Measurements from ENCODE around the gene LTBP3.

LTBP3 gene

DNA sequence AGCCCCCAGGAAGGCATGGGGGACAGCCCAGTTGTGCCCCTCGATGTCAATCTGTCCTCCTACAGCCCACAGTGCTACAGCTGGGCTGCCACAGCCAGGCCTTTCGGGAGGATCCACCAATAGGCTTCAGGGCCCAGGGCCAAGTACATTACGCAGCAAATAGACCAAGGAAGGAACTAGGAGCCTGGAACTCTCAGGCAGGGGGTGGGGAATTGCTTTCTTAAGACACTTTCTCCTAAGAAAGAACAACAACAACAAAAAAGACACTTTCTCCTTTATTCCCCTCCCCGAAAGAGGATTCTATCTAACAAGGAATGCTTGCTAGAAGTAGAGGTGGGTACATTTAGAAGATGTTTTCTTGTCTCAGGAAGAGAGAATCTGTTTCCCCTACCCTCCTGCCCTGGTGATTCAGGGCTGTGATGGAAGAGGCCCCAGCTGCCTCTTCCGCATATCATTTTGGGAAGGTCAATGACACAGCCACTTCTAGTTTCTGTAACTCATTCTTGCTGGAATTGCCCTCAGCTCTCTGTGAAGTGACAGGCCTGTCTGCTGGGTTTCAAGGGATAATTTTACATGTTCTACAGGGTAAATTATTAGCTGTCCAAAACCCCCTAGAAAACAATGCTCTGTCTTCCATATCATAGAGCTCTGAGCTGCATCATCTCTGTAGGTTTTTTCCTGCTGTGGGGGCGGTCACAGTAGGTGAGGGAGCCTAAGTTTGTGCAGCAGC, 65.4 kb downstream of the LTBP3 start:
- DNase-seq: peak; percentile 83

DNA sequence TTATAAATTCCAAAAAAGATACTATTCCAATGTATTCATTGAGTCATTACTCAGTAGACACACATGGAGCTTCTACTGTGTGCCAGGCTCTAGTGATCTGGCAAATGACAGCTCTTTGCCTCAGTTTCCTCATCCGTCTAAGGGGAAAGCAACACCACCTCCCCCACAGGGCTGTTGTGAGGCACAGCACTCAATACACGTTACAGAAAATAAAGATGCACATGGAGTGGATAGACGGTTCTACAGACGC, 65.8 kb downstream of the LTBP3 start:
- DNase-seq: no peak

DNA sequence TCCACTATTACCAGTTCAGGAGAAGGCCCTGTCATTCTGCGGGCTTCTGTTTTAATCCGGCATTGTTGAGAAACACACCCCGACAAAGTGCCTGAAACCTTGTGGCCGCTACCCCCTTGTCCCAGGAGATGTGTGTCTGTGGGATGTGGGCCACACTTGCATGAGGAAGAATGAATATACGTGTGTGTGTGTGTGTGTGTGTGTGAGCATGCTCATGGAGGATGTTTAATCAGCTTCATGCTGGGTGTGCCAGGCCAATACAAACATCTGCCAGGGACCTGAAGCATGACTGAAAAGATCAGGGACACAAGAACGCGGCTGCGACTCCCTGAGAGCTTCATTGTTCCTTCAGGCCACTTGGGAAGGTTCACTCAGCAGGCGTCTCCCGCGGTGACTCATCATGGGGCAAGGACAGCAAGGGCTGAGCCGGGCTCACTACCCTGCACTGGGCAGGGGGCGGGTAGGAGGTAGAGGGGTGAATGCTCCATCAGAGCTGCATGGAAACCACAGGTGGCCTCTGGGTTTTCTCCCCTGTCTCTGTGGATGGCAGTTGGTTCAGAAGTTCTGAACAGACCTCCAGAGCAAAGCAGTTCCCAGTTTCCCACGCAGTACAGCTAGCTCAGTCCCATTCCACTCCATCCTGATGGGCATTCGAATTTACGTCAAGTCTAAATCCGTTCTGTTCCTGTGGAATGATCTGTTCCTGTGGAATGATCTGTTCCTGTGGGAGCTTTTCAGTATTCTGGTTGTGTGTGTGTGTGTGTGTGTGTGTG, 66.4 kb downstream of the LTBP3 start:
- peak; percentile 95 for DNase-seq

DNA sequence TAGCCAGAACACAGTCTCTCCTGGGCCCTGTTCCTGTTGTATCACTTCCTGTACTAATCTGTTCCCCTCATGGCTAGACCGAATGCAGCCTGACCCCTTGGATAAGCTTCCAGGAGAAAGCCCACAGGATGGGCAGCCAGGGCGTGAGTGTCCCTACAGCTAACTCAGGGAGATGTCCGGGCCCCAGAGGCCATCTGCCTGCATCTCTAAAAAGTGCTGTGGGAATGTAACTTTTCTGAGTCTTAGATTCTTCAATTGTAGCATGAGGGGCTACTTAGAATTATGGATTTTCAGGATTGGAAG, 67.0 kb downstream of the LTBP3 start:
- no peak for DNase-seq

DNA sequence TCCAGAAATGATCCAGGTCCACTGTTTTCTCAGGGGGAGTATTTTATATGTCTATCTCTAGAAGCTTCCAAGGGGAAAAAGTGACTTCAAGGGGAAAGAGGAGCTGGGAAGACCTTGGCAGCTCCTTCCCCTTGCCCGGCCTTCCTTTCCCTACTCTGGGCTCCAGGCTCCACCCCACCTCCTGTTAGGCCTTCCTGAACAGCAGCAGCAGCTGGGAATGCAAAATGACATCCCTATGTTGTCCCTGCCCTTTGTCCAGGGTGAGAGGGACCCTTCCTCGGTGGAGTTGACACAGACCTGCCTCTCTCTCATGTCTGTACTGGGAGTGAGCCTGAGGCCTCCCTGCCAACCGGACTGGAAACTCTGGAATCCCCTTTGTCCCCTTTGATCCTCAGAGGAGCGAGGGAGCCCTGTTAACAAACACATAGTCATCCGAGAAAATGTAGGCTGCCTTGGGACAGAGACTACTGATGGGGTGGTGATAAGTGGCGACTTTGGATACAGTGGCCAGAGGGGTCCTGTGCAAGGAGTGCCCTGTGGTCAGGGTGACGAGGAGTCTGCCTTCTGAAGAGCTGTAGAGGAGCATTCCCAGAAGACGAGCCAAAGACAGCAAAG, 68.3 kb downstream of the LTBP3 start:
- DNase-seq: peak; percentile 28

DNA sequence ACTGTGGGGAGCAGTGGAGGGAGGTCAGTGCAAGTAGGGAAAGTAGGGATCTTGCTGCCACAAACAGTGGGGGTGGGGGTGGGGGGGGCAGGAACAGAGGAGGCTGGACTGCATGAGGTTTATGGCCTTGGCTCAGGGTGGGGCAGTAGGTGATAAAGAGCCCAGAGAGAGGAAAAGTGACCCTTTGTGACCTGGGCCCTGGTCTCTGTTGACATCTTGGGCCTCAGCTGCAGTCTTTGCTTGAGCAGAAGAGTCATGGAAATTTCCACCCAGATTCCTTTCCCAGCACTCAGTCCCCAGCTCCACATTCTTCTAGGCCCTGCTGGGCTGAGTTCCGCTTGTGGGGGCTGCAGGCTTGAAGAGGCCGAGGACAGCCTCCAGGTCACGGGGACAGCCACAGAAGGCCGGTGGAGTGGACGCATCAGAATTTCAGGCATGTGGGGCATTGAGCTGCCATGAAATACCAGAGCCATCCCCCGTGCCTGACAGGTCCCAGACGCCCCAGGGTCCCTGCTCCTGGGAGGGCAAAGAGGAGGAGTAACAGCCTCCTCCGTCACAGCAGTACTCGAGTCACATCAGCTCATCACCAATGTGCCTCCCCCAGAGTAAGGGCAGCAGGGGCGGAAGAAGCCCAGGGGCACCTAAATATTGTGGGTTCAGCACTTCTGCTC, 69.0 kb downstream of the LTBP3 start:
- DNase-seq: peak; percentile 78
